Measurements from ENCODE around the gene JAKMIP1.

DNA sequence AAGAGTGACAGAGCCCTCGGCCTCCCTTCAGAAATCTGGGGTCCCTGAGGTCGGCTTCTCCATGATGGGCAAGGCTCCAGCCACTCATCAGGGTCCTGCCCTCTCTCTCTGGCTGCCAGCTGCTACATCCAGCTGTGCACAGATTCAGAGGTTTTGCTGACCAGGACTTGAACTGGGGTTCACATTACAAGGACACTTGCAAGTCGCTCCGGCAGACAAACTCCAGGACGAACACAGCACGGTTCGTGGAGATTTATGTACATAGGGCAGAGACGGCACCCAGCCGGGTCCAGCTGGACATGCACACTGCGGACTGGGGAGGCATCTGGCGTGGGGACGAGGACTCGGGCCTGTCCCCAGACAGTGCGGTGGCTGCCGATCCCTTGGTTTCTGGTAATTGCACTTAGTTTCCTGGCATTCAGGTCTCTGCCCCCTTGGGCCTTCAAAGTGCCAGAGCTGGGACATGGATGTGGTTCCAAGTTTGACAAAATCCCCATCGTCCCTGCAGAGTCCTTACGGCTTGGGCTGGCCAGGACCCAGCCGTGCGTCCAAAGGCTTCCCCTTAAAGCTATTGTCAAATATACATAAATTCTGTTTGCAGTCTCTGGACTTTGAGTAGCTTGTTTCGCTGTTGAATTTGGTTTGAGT is 175.9 kb downstream of the JAKMIP1 start:
- TF ChIP-seq, protein P1, sequence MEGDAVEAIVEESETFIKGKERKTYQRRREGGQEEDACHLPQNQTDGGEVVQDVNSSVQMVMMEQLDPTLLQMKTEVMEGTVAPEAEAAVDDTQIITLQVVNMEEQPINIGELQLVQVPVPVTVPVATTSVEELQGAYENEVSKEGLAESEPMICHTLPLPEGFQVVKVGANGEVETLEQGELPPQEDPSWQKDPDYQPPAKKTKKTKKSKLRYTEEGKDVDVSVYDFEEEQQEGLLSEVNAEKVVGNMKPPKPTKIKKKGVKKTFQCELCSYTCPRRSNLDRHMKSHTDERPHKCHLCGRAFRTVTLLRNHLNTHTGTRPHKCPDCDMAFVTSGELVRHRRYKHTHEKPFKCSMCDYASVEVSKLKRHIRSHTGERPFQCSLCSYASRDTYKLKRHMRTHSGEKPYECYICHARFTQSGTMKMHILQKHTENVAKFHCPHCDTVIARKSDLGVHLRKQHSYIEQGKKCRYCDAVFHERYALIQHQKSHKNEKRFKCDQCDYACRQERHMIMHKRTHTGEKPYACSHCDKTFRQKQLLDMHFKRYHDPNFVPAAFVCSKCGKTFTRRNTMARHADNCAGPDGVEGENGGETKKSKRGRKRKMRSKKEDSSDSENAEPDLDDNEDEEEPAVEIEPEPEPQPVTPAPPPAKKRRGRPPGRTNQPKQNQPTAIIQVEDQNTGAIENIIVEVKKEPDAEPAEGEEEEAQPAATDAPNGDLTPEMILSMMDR (IDR thresholded peaks at IDR 0.05) = no peak
- TF ChIP-seq POLR2A (IDR thresholded peaks at IDR 0.05) (no peak), POLR2AphosphoS5 (IDR thresholded peaks at IDR 0.05) (no peak), EP300 (IDR thresholded peaks at IDR 0.05) (no peak)

All from upper lobe of left lung (tissue), 4 donors.